Muscle of arm (tissue), 12 donors: ENCODE measurements around the gene ARHGAP26. TPM values are rescaled to one million over a fixed set of nuclear protein-coding genes. Genes with fewer than 3 reads are reported as not detected.
A peak's percentile ranks its signal among the peaks of the same experiment; 100 is the strongest.

ENCODE experiments used
- DNase-seq: peaks from one replicate; pipeline ENCODE4 v3.0.0-alpha.2; 2013
- polyA plus RNA-seq, 12 donors: library from polyadenylated mRNA; unstranded; fragments of 120-200 nt; gene quantifications; one replicate each; pipeline ENCODE4 v1.2.1, GENCODE V29; 2013; ENCODE audit not compliant: insufficient read length in 12 of 12

ARHGAP26 gene
- polyA plus RNA-seq, 12 donors, result 12.3 to 34.1 (median 15.8) TPM; not detected in 1

- no peak for DNase-seq
Observed at GRCh38 chr5:143181173-143181572, 411.0 kb downstream of the ARHGAP26 start.

- DNase-seq, result no peak
Observed at GRCh38 chr5:143182106-143182505, 411.9 kb downstream of the ARHGAP26 start.

GRCh38 chr5:143182901-143183820 lies 413.0 kb downstream of the ARHGAP26 start:
- DNase-seq, result no peak

GRCh38 chr5:143183989-143184388 lies 413.8 kb downstream of the ARHGAP26 start:
- no peak for DNase-seq

DNA sequence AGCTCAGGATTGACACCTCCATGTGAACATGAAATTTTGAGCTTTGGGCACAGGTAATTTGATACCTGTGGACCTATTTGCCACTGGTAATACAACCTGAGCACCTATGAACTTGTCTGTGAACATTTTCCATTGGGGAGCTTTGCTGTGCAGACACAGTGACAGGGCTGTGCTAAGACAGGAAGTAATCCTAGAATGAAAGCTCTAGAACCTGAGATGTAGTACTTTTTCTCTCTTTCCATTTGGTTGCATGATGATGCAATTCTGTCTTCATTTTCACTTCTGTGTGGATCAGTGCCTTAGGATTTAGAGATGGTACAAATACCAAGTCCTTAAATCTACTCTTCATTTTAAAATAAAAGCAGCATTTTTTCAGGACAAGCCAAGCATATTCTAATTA lies 416.4 kb downstream of the ARHGAP26 start:
- DNase-seq, result no peak

- no peak for DNase-seq
Observed at GRCh38 chr5:143187495-143187894, 417.3 kb downstream of the ARHGAP26 start.

DNA sequence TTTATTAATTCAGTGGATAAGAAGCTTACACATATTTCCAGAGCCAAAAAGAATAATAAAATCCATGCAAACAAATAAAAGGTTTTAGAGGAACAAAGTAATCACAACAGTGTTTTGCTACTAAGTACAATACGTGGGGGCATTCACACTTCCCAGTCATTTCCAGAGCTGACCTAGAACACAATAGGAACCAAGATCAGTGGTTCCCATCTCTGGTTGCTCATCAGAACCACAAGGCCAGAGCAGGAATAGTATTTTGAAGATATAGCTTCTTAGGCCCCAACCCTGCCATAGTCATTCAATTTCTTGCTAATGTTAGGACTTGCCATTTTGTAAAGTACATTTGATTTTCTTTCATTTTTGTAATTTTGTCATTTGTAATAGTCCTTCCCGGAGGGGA lies 417.9 kb downstream of the ARHGAP26 start:
- no peak for DNase-seq

- DNase-seq, result no peak
Observed at GRCh38 chr5:143188692-143189091, 418.5 kb downstream of the ARHGAP26 start.

DNA sequence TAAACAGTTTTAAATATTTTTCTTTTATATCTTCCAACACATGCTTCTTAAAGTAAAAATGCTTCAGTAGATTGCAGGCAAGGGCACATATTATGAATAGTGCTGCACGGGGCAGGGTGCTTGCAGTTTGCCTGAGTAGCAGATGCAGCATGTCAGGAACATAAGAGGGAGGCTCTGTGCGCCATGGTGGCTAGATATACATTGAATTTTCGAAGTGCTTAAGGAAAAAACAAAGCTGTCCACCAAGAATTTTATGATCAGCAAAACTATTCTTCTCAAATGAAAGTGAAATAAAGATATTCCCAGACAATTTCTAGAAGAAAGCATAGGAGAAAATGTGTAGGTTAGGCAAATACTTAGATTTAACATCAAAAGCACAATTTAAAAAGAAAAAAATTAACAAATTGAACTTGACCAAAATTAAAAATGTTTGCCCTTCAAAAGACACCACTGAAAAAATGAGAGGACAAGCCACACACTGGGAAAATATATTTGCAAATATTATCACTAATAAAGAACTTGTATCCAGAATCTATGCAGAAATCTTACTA lies 420.2 kb downstream of the ARHGAP26 start:
- no peak for DNase-seq

GRCh38 chr5:143191720-143192119 lies 421.5 kb downstream of the ARHGAP26 start:
- no peak for DNase-seq

DNA sequence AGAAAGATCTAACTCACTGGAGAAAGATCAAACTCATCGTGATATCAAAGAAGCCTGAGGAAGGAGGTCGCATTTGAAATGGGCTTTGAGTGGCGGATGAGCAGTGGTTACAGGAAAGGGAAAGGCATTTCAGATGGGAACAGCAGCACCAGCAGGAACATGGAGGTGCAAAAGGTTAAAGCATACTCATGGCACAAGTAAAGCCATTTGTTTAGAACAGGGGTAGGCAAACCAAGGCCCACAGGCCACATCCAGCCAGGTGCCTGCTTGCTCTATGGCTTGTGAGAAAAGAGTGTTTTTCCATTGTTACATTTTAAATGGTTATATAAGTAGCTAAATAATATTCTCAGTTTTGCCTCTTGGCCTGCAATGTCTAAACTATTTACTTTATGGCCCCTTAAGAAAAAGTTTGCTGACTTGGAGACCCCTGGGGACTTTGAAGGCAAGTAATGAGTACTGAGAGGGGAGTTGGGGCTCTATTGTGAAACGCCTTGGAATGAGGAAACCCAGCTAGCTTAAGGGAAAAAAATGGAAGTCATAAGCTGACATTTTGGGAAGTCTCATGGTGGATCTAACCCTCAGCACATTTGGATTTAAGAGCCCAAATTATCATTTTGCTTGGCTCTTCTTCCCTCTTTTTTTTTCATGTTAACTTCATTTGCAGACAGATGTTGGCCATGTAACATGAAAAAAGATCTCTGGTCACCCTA lies 422.2 kb downstream of the ARHGAP26 start:
- no peak for DNase-seq

DNA sequence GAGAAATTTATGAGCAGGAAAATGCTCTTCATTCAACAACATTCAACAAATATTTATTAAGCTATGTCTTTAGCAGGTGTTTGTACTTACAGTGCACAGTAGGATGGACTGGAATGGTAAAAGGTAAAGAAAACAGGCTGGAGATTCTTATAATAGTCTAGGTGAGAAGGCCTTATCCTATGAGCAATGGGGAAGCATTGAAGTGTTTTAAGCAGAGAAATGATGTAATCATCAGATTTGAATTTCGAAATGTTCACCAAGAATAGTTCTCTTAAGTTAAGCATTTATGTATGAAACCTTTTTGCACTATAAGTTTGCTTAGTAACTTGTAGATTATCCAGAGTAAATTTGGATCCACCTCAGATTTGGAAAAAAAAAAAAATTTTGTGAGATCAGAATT lies 424.0 kb downstream of the ARHGAP26 start:
- no peak for DNase-seq

DNA sequence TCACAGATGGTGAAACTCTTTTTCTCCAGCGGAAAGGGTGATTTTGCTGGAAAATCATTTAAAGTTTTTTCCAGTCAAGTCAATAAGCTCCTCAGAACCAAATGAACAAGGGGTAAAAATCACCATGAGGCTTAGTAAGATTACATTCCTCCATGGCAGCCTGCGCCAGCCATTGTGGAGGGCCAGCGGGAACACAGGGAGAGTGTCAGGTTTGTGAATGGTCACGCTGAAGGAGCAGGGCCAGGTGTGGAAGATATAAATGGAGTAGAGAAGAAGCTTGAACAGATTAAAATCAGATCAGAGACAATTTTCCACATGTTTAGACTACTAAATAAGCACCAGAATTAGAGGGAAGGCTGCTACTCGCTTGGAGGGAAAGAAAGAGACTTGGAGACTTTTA lies 424.5 kb downstream of the ARHGAP26 start:
- DNase-seq, result peak; percentile 45

DNA sequence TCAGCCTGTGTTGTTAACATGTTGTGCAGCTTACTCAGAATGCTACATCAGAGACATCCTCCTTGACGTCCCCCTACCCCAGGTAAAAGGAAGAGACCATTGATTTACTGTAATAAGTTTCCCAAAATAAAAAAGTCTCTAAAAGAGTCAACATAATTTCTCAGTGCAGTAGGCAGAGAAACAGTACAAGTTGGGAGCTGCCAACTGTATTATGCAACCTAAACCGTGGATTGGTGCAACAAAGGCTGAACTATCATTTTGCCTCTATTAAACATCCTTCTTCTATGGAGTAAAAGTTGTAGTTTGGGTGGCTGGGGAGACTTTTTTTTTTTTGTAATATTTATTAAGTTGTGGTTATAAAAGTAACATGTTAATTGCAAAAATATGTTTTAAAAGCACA lies 425.3 kb downstream of the ARHGAP26 start:
- no peak for DNase-seq

- DNase-seq, result no peak
Observed at GRCh38 chr5:143196601-143197259, 426.6 kb downstream of the ARHGAP26 start.

DNA sequence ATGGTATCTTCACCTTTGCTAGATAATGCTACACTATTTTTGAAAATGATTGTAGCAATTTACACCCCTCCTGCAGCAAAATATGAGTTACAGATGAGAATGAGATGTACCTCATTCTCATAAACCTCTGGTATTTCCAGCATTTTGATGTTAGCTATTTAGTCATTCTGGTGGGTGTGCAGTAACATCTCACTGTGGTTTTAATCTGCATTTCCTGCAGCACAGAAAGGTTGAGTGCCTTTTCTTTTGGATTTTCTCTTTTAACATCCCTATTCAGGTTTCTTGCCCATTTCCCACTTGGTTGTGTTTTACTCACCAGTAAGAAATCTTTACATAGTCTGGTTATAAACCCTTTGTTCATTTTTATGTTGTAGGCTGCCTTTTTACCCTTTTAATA lies 427.1 kb downstream of the ARHGAP26 start:
- DNase-seq, result no peak

DNA sequence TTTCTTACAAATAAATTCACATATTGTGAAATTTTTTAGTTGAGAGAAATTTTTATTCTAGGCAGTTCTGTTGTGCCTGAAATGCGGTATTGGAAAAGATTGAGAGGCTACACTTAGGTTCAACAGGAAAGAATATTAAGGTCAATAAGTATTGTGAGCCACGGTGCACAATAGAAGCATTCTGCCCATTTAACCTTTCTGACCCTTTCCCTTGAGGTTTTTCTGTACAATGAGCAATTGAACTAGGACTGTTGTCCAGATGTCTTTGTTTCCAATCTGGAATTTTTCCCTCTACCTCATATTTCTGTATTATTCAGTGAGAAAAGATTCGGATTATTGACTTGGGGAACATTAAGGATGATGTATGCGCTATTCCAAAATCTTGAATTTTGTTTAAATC lies 428.2 kb downstream of the ARHGAP26 start:
- no peak for DNase-seq

- no peak for DNase-seq
Observed at GRCh38 chr5:143199161-143199560, 429.0 kb downstream of the ARHGAP26 start.

DNA sequence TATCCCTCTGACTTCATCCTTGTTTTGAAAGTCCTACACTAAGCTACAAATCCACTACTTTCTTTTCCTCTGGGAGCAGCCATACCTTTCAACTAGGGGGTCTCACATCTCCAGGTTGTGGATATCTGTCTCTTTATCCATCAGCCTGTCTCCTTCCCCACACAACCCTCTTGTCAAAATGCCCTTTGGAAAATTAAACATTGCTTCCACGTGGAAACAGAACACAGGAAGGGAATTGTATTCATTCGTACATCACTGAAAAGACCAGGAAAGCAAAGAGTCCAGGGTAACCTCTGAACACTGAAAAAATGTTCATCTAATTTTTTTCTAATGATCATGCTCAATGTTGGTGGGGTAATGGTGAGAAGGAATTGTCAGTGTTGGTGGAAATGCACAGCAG lies 429.7 kb downstream of the ARHGAP26 start:
- no peak for DNase-seq

- DNase-seq, result no peak
Observed at GRCh38 chr5:143200781-143201398, 430.7 kb downstream of the ARHGAP26 start.

- no peak for DNase-seq
Observed at GRCh38 chr5:143201589-143201988, 431.4 kb downstream of the ARHGAP26 start.
